ENCODE results near the gene TINAG.

Gene TINAG

GRCh38 chr6:54267798-54268197 is 40.4 kb upstream of the TINAG start:
- DNase-seq (ENCODE audit: low read depth) = peak; percentile 87
- TF ChIP-seq CTCF (conservative IDR thresholded peaks at IDR 0.05; ENCODE audit: low read depth, low read length) = peak; percentile 72
- no peak overlapping the region for H3K4me3 ChIP-seq (ENCODE audit: low read depth, low read length)

GRCh38 chr6:54273214-54273820 is 34.9 kb upstream of the TINAG start:
- no peak for TF ChIP-seq CTCF (conservative IDR thresholded peaks at IDR 0.05; ENCODE audit: low read depth, low read length)
- no peak overlapping the region for H3K4me3 ChIP-seq (ENCODE audit: low read depth, low read length)
- DNase-seq (ENCODE audit: low read depth) = no peak

GRCh38 chr6:54274383-54274782 is 33.9 kb upstream of the TINAG start:
- DNase-seq (ENCODE audit: low read depth) = no peak
- no peak for TF ChIP-seq CTCF (conservative IDR thresholded peaks at IDR 0.05; ENCODE audit: low read depth, low read length)
- no peak overlapping the region for H3K4me3 ChIP-seq (ENCODE audit: low read depth, low read length)

- no peak for TF ChIP-seq CTCF (conservative IDR thresholded peaks at IDR 0.05; ENCODE audit: low read depth, low read length)
- peak; percentile 30 for DNase-seq (ENCODE audit: low read depth)
- H3K4me3 ChIP-seq (ENCODE audit: low read depth, low read length) = no peak overlapping the region
These were observed 26.1 kb upstream of the TINAG start for GRCh38 chr6:54282186-54282585.

GRCh38 chr6:54284161-54284860 is 23.9 kb upstream of the TINAG start:
- H3K4me3 ChIP-seq (ENCODE audit: low read depth, low read length) = no peak overlapping the region
- no peak for TF ChIP-seq CTCF (conservative IDR thresholded peaks at IDR 0.05; ENCODE audit: low read depth, low read length)
- no peak for DNase-seq (ENCODE audit: low read depth)

- no peak overlapping the region for H3K4me3 ChIP-seq (ENCODE audit: low read depth, low read length)
- DNase-seq (ENCODE audit: low read depth) = no peak
- TF ChIP-seq CTCF (conservative IDR thresholded peaks at IDR 0.05; ENCODE audit: low read depth, low read length) = no peak
These were observed 22.6 kb upstream of the TINAG start for GRCh38 chr6:54285595-54285994.

GRCh38 chr6:54286141-54286540 is 22.1 kb upstream of the TINAG start:
- no peak overlapping the region for H3K4me3 ChIP-seq (ENCODE audit: low read depth, low read length)
- DNase-seq (ENCODE audit: low read depth) = no peak
- TF ChIP-seq CTCF (conservative IDR thresholded peaks at IDR 0.05; ENCODE audit: low read depth, low read length) = no peak

All from choroid plexus epithelial cell (primary cell).